Rectal smooth muscle tissue (tissue), 1 donor: Measurements from ENCODE around the gene ZBP1.

ENCODE experiments used
- H3K27ac ChIP-seq: one replicate; pipeline ENCODE4 v1.7.0; 2013; ENCODE audit warnings: low read depth, low read length, inconsistent platforms
- H3K27me3 ChIP-seq: one replicate; pipeline ENCODE4 v1.7.0; 2013; ENCODE audit warnings: low read length; ENCODE audit not compliant: control insufficient read depth, insufficient read depth
- H3K36me3 ChIP-seq: one replicate; pipeline ENCODE4 v1.7.0; 2013; ENCODE audit warnings: low read length; ENCODE audit not compliant: control insufficient read depth, insufficient read depth
- H3K4me1 ChIP-seq: one replicate; pipeline ENCODE4 v1.7.0; 2013; ENCODE audit warnings: low read length; ENCODE audit not compliant: control insufficient read depth, insufficient read depth
- H3K4me3 ChIP-seq: one replicate; pipeline ENCODE4 v1.7.0; 2013; ENCODE audit warnings: low read length
- H3K9ac ChIP-seq: one replicate; pipeline ENCODE4 v1.7.0; 2013; ENCODE audit warnings: low read length

Gene ZBP1

GRCh38 chr20:57605878-57606277 lies 14.3 kb downstream of the ZBP1 start:
- no peak overlapping the region for H3K9ac ChIP-seq
- H3K27me3 ChIP-seq, result no peaks in the 10 kb centered on the region
- no peak overlapping the region for H3K4me3 ChIP-seq
- no peaks in the 10 kb centered on the region for H3K36me3 ChIP-seq
- no peak overlapping the region for H3K27ac ChIP-seq
- no peaks in the 10 kb centered on the region for H3K4me1 ChIP-seq

- no peak overlapping the region for H3K27ac ChIP-seq
- no peak overlapping the region for H3K4me3 ChIP-seq
- no peaks in the 10 kb centered on the region for H3K27me3 ChIP-seq
- H3K4me1 ChIP-seq, result no peaks in the 10 kb centered on the region
- H3K9ac ChIP-seq, result no peak overlapping the region
- no peaks in the 10 kb centered on the region for H3K36me3 ChIP-seq
Observed at GRCh38 chr20:57605045-57605444, 15.2 kb downstream of the ZBP1 start.

GRCh38 chr20:57603120-57603519 lies 17.1 kb downstream of the ZBP1 start:
- no peak overlapping the region for H3K4me3 ChIP-seq

GRCh38 chr20:57601737-57602136 lies 18.5 kb downstream of the ZBP1 start:
- H3K9ac ChIP-seq, result no peak overlapping the region
- H3K27me3 ChIP-seq, result no peaks in the 10 kb centered on the region
- H3K4me1 ChIP-seq, result no peaks in the 10 kb centered on the region
- no peak overlapping the region for H3K4me3 ChIP-seq
- no peak overlapping the region for H3K27ac ChIP-seq
- no peaks in the 10 kb centered on the region for H3K36me3 ChIP-seq

More at GRCh38 chr20:57603120-57603519, 17.1 kb downstream of the ZBP1 start:
- Histone ChIP-seq H3K4me1 (no peaks in the 10 kb centered on the region), H3K27ac (no peak overlapping the region), H3K36me3 (no peaks in the 10 kb centered on the region), H3K9ac (no peak overlapping the region), H3K27me3 (no peaks in the 10 kb centered on the region)

GRCh38 chr20:57601211-57601570 lies 19.0 kb downstream of the ZBP1 start:
- no peak overlapping the region for H3K9ac ChIP-seq
- H3K4me3 ChIP-seq, result no peak overlapping the region
- no peak overlapping the region for H3K27ac ChIP-seq
- no peaks in the 10 kb centered on the region for H3K4me1 ChIP-seq
- no peaks in the 10 kb centered on the region for H3K27me3 ChIP-seq
- H3K36me3 ChIP-seq, result no peaks in the 10 kb centered on the region

- H3K27ac ChIP-seq, result no peak overlapping the region
- no peaks in the 10 kb centered on the region for H3K4me1 ChIP-seq
- H3K27me3 ChIP-seq, result no peaks in the 10 kb centered on the region
- no peak overlapping the region for H3K4me3 ChIP-seq
- no peak overlapping the region for H3K9ac ChIP-seq
- no peaks in the 10 kb centered on the region for H3K36me3 ChIP-seq
Observed at GRCh38 chr20:57600320-57601210, 19.7 kb downstream of the ZBP1 start.

GRCh38 chr20:57598491-57598890 lies 21.7 kb downstream of the ZBP1 start:
- H3K27ac ChIP-seq, result no peak overlapping the region
- no peaks in the 10 kb centered on the region for H3K36me3 ChIP-seq
- H3K27me3 ChIP-seq, result no peaks in the 10 kb centered on the region
- no peak overlapping the region for H3K9ac ChIP-seq
- no peaks in the 10 kb centered on the region for H3K4me1 ChIP-seq
- H3K4me3 ChIP-seq, result no peak overlapping the region

- no peak overlapping the region for H3K9ac ChIP-seq
- no peaks in the 10 kb centered on the region for H3K27me3 ChIP-seq
Observed at GRCh38 chr20:57598060-57598459, 22.2 kb downstream of the ZBP1 start.

GRCh38 chr20:57596998-57597939 lies 23.0 kb downstream of the ZBP1 start:
- H3K4me3 ChIP-seq, result no peak overlapping the region
- H3K4me1 ChIP-seq, result no peaks in the 10 kb centered on the region
- no peak overlapping the region for H3K9ac ChIP-seq
- no peak overlapping the region for H3K27ac ChIP-seq
- no peaks in the 10 kb centered on the region for H3K36me3 ChIP-seq
- H3K27me3 ChIP-seq, result no peaks in the 10 kb centered on the region

More at GRCh38 chr20:57598060-57598459, 22.2 kb downstream of the ZBP1 start:
- no peaks in the 10 kb centered on the region for H3K36me3 ChIP-seq
- H3K4me3 ChIP-seq, result no peak overlapping the region
- H3K4me1 ChIP-seq, result no peaks in the 10 kb centered on the region
- H3K27ac ChIP-seq, result no peak overlapping the region

- Histone ChIP-seq H3K9ac (no peak overlapping the region), H3K27me3 (no peaks in the 10 kb centered on the region), H3K4me3 (no peak overlapping the region), H3K27ac (no peak overlapping the region), H3K36me3 (no peaks in the 10 kb centered on the region), H3K4me1 (no peaks in the 10 kb centered on the region)
Observed at GRCh38 chr20:57596358-57596757, 23.9 kb downstream of the ZBP1 start.

GRCh38 chr20:57595041-57596030 lies 24.9 kb downstream of the ZBP1 start:
- Histone ChIP-seq H3K36me3 (no peaks in the 10 kb centered on the region), H3K4me1 (no peaks in the 10 kb centered on the region), H3K27ac (no peak overlapping the region), H3K4me3 (no peak overlapping the region), H3K9ac (no peak overlapping the region), H3K27me3 (no peaks in the 10 kb centered on the region)
